LNCaP clone FGC (cell line): Measurements from ENCODE around the gene KCNQ1.

ENCODE experiments used
- DNase-seq: peaks from one replicate; pipeline ENCODE4 v3.0.0-alpha.2; 2011; ENCODE audit warnings: low read depth
- H3K4me3 ChIP-seq: 2 replicates; pipeline ENCODE4 v1.5.1; 2011; ENCODE audit warnings: mild to moderate bottlenecking, low read depth, low read length, control low read depth
- CTCF ChIP-seq: IDR thresholded peaks from 2 replicates; pipeline ENCODE4 v1.5.1; 2012; ENCODE audit warnings: mild to moderate bottlenecking; ENCODE audit not compliant: control insufficient read depth, insufficient read depth; ENCODE audit errors: extremely low read depth

The KCNQ1 gene

GRCh38 chr11:2559527-2560311 is 114.9 kb downstream of the KCNQ1 start:
- H3K4me3 ChIP-seq: no peak overlapping the region
- no peak for DNase-seq
- TF ChIP-seq CTCF: no peak

GRCh38 chr11:2561696-2562581 is 117.1 kb downstream of the KCNQ1 start:
- no peak for TF ChIP-seq CTCF
- no peak overlapping the region for H3K4me3 ChIP-seq
- no peak for DNase-seq

- TF ChIP-seq CTCF: no peak
- H3K4me3 ChIP-seq: no peak overlapping the region
- DNase-seq: no peak
Measured at GRCh38 chr11:2562890-2563212, 118.0 kb downstream of the KCNQ1 start.

- TF ChIP-seq CTCF: no peak
- no peak for DNase-seq
- no peak overlapping the region for H3K4me3 ChIP-seq
Measured at GRCh38 chr11:2563213-2564007, 118.6 kb downstream of the KCNQ1 start.

GRCh38 chr11:2564008-2564530 is 119.3 kb downstream of the KCNQ1 start:
- DNase-seq: no peak
- no peak for TF ChIP-seq CTCF
- H3K4me3 ChIP-seq: no peak overlapping the region

- DNase-seq: no peak
- H3K4me3 ChIP-seq: no peak overlapping the region
- no peak for TF ChIP-seq CTCF
Measured at GRCh38 chr11:2564588-2565425, 120.0 kb downstream of the KCNQ1 start.
